ENCODE results near the gene SF3B4. TPM values are rescaled to one million over a fixed set of nuclear protein-coding genes. Genes with fewer than 3 reads are reported as not detected.

The SF3B4 gene
- total and polyA plus RNA-seq, 2 of the 8 experiments (the other 6 are each of a cell fraction or from before 2014, with no cell fraction given): 81.1 to 122 TPM

DNA sequence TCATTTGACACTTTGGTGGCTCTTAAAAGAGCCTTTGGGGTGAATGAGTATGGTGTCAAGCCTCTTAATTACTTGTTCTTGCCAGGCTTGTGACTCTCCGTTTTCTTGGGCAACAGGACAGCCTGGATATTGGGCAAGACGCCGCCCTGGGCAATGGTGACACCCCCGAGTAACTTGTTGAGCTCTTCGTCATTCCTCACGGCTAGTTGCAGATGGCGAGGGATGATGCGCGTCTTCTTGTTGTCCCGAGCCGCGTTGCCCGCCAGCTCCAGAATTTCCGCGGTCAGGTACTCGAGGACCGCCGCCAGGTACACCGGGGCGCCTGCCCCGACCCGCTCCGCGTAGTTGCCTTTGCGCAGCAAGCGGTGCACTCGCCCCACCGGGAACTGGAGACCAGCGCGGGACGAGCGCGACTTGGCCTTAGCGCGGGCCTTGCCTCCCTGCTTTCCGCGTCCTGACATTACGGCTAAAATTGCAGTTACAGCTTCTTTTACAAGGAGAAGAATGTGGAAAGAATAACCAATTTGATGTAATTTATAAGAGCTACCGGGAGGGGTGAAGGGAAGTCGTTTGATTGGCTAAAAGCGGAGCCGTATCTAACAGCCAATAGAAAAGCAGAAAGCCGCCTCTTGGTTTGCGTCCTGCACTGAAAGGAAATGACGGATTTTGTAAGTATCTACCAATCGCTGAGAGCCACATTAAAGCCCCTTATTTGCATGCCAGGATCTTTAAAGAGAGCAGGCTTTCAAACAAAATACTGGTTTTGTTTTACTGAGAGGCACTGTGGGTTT lies 40.0 kb downstream of the SF3B4 start (continued):
- TF ChIP-seq, protein P1, sequence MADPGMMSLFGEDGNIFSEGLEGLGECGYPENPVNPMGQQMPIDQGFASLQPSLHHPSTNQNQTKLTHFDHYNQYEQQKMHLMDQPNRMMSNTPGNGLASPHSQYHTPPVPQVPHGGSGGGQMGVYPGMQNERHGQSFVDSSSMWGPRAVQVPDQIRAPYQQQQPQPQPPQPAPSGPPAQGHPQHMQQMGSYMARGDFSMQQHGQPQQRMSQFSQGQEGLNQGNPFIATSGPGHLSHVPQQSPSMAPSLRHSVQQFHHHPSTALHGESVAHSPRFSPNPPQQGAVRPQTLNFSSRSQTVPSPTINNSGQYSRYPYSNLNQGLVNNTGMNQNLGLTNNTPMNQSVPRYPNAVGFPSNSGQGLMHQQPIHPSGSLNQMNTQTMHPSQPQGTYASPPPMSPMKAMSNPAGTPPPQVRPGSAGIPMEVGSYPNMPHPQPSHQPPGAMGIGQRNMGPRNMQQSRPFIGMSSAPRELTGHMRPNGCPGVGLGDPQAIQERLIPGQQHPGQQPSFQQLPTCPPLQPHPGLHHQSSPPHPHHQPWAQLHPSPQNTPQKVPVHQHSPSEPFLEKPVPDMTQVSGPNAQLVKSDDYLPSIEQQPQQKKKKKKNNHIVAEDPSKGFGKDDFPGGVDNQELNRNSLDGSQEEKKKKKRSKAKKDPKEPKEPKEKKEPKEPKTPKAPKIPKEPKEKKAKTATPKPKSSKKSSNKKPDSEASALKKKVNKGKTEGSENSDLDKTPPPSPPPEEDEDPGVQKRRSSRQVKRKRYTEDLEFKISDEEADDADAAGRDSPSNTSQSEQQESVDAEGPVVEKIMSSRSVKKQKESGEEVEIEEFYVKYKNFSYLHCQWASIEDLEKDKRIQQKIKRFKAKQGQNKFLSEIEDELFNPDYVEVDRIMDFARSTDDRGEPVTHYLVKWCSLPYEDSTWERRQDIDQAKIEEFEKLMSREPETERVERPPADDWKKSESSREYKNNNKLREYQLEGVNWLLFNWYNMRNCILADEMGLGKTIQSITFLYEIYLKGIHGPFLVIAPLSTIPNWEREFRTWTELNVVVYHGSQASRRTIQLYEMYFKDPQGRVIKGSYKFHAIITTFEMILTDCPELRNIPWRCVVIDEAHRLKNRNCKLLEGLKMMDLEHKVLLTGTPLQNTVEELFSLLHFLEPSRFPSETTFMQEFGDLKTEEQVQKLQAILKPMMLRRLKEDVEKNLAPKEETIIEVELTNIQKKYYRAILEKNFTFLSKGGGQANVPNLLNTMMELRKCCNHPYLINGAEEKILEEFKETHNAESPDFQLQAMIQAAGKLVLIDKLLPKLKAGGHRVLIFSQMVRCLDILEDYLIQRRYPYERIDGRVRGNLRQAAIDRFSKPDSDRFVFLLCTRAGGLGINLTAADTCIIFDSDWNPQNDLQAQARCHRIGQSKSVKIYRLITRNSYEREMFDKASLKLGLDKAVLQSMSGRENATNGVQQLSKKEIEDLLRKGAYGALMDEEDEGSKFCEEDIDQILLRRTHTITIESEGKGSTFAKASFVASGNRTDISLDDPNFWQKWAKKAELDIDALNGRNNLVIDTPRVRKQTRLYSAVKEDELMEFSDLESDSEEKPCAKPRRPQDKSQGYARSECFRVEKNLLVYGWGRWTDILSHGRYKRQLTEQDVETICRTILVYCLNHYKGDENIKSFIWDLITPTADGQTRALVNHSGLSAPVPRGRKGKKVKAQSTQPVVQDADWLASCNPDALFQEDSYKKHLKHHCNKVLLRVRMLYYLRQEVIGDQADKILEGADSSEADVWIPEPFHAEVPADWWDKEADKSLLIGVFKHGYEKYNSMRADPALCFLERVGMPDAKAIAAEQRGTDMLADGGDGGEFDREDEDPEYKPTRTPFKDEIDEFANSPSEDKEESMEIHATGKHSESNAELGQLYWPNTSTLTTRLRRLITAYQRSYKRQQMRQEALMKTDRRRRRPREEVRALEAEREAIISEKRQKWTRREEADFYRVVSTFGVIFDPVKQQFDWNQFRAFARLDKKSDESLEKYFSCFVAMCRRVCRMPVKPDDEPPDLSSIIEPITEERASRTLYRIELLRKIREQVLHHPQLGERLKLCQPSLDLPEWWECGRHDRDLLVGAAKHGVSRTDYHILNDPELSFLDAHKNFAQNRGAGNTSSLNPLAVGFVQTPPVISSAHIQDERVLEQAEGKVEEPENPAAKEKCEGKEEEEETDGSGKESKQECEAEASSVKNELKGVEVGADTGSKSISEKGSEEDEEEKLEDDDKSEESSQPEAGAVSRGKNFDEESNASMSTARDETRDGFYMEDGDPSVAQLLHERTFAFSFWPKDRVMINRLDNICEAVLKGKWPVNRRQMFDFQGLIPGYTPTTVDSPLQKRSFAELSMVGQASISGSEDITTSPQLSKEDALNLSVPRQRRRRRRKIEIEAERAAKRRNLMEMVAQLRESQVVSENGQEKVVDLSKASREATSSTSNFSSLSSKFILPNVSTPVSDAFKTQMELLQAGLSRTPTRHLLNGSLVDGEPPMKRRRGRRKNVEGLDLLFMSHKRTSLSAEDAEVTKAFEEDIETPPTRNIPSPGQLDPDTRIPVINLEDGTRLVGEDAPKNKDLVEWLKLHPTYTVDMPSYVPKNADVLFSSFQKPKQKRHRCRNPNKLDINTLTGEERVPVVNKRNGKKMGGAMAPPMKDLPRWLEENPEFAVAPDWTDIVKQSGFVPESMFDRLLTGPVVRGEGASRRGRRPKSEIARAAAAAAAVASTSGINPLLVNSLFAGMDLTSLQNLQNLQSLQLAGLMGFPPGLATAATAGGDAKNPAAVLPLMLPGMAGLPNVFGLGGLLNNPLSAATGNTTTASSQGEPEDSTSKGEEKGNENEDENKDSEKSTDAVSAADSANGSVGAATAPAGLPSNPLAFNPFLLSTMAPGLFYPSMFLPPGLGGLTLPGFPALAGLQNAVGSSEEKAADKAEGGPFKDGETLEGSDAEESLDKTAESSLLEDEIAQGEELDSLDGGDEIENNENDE (IDR thresholded peaks at IDR 0.05; ENCODE audit: insufficient replicate concordance, low read length): peak; percentile 95
- TF ChIP-seq TCF12 (IDR thresholded peaks at IDR 0.05; ENCODE audit: low read depth, low read length) (no peak), CHD2 (IDR thresholded peaks at IDR 0.05; ENCODE audit: low read length) (peak; percentile 55; the same call in 1 of the 2 replicates), SP1 (IDR thresholded peaks at IDR 0.05; ENCODE audit: low read depth, low read length) (peak; percentile 89), PHF8 (conservative IDR thresholded peaks at IDR 0.05; ENCODE audit: low read depth, low read length) (0 out of 2 replicates have a peak, but pooled peaks have one; percentile 38), CHD1 (IDR thresholded peaks at IDR 0.05; ENCODE audit: low read depth, low read length) (peak; percentile 83), ZNF274 (IDR thresholded peaks at IDR 0.05; ENCODE audit: borderline replicate concordance, extremely low read depth, low read length) (no peak), POLR2AphosphoS5 (IDR thresholded peaks at IDR 0.05; ENCODE audit: low read depth, low read length) (peak; percentile 99), GTF2F1 (IDR thresholded peaks at IDR 0.05; ENCODE audit: borderline replicate concordance, low read depth, low read length) (0 out of 2 replicates have a peak, but pooled peaks have one; percentile 78), SAP30 (IDR thresholded peaks at IDR 0.05; ENCODE audit: insufficient read depth, insufficient replicate concordance, low read length) (peak; percentile 13)

Measured in H1 (cell line).